ENCODE data around the gene RBM17. TPM values are rescaled to one million over a fixed set of nuclear protein-coding genes. Genes with fewer than 3 reads are reported as not detected.
"Not testable (repeated sequence)": the region's sequence is repeated elsewhere in the genome, so short reads cannot be mapped to it uniquely, and the experiment has no call there.

The RBM17 gene
- total RNA-seq, 1 donor from 2014 or later: 113 TPM

DNA sequence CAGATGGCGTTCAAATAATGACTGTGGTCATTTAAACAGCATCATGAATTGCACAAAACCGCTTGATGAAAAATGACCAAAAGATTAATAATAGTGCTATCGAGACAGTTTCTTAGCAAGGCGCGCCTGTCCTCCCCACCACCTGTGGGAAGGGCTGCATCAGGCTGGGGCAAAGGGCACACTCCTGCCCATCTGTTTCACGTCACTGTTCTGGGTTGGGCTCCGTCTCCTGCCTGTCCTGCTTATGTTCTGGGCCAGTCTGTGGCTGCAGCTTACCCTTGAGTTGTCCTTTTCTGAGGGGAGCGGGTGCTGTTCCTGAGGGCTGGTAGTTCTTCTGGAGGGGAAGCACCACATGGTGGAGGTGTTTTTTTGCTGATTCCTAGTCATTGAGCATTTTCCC, 13.3 kb downstream of the RBM17 start:
- Mint-ChIP-seq H3K27ac (ENCODE audit: unreplicated experiment) (no peak overlapping the region), H3K9me3 (ENCODE audit: unreplicated experiment) (no peaks in the 10 kb centered on the region), H3K4me3 (ENCODE audit: unreplicated experiment) (no peak overlapping the region), H3K4me1 (ENCODE audit: unreplicated experiment) (peaks cover 13% of the 10 kb centered on the region), H3K27me3 (ENCODE audit: unreplicated experiment) (no peaks in the 10 kb centered on the region), H3K36me3 (ENCODE audit: low read depth, unreplicated experiment) (peaks cover 20% of the 10 kb centered on the region)
- no peak for DNase-seq (ENCODE audit: low spot score)
- TF ChIP-seq, protein P1, sequence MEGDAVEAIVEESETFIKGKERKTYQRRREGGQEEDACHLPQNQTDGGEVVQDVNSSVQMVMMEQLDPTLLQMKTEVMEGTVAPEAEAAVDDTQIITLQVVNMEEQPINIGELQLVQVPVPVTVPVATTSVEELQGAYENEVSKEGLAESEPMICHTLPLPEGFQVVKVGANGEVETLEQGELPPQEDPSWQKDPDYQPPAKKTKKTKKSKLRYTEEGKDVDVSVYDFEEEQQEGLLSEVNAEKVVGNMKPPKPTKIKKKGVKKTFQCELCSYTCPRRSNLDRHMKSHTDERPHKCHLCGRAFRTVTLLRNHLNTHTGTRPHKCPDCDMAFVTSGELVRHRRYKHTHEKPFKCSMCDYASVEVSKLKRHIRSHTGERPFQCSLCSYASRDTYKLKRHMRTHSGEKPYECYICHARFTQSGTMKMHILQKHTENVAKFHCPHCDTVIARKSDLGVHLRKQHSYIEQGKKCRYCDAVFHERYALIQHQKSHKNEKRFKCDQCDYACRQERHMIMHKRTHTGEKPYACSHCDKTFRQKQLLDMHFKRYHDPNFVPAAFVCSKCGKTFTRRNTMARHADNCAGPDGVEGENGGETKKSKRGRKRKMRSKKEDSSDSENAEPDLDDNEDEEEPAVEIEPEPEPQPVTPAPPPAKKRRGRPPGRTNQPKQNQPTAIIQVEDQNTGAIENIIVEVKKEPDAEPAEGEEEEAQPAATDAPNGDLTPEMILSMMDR (IDR thresholded peaks at IDR 0.05; ENCODE audit: unreplicated experiment): no peak

DNA sequence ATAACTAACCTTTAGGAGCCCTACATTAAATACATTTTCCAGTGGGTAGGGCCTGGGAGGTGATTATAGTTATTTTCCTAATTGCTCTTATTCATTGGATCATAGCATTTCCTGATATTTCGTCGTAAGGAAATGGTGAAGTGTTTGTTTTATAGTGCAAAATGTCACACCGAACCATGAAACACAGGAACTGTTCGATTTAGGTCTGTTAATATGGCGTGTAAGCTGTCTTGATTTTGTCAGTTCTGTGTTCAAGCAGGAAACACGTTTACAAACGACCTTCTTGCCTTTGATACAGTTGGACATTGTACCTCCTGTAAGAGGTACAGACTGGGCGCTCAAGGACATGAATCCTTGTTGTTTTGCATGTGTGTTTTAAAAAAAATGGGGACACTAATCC, 14.8 kb downstream of the RBM17 start:
- DNase-seq (ENCODE audit: low spot score): no peak
- H3K4me1 Mint-ChIP-seq (ENCODE audit: unreplicated experiment): peaks cover 13% of the 10 kb centered on the region
- H3K36me3 Mint-ChIP-seq (ENCODE audit: low read depth, unreplicated experiment): peaks cover 16% of the 10 kb centered on the region
- TF ChIP-seq, protein P1 (IDR thresholded peaks at IDR 0.05; ENCODE audit: unreplicated experiment): no peak
- H3K27me3 Mint-ChIP-seq (ENCODE audit: unreplicated experiment): no peaks in the 10 kb centered on the region
- no peak overlapping the region for H3K4me3 Mint-ChIP-seq (ENCODE audit: unreplicated experiment)
- H3K27ac Mint-ChIP-seq (ENCODE audit: unreplicated experiment): peak overlapping the region; percentile 55
- no peaks in the 10 kb centered on the region for H3K9me3 Mint-ChIP-seq (ENCODE audit: unreplicated experiment)

DNA sequence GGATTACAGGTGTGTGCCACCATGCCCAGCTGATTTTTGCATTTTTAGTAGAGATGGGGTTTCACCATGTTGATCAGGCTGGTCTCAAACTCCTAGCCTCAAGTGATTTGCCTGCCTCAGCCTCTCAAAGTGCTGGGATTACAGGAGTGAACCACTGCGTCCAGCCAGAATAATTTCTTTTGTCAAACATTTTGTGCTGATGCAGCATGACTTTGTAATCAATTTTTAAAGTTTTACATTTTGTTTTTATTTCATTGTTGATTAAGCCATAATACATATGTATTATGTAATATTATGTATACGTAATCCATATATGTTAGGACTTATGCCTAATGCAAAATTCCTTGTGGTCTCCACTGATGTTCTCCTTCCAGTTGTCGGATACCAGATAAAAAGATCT, 18.8 kb downstream of the RBM17 start:
- H3K9me3 Mint-ChIP-seq (ENCODE audit: unreplicated experiment); H3K27me3 Mint-ChIP-seq (ENCODE audit: unreplicated experiment); DNase-seq (ENCODE audit: low spot score); H3K27ac Mint-ChIP-seq (ENCODE audit: unreplicated experiment); H3K4me3 Mint-ChIP-seq (ENCODE audit: unreplicated experiment): not testable (repeated sequence)
- H3K4me1 Mint-ChIP-seq (ENCODE audit: unreplicated experiment): peaks cover 13% of the 10 kb centered on the region
- H3K36me3 Mint-ChIP-seq (ENCODE audit: low read depth, unreplicated experiment): peaks cover 36% of the 10 kb centered on the region

DNA sequence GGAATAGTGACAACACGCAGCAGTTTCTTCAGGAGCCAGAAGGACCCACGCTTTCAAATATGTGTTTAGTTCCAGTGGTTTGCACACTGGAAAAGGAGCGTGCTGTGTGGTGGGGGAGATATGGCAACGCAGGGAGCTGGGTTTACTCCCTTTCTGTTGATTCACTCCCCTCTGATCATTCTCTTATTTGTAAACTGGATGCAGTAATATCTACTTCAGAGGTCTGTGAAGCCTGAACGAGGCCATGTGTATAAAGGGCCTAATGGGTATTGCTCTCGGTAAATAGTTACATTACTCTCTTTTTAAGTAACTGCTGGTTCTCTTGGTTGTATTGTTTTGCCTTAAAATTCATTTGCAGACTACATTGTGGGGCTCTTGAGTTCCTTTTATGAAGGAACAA, 19.2 kb downstream of the RBM17 start:
- H3K4me1 Mint-ChIP-seq (ENCODE audit: unreplicated experiment): peaks cover 13% of the 10 kb centered on the region
- TF ChIP-seq, protein P1 (IDR thresholded peaks at IDR 0.05; ENCODE audit: unreplicated experiment): no peak
- no peak overlapping the region for H3K27ac Mint-ChIP-seq (ENCODE audit: unreplicated experiment)
- H3K9me3 Mint-ChIP-seq (ENCODE audit: unreplicated experiment): no peaks in the 10 kb centered on the region
- H3K4me3 Mint-ChIP-seq (ENCODE audit: unreplicated experiment): no peak overlapping the region
- no peak for DNase-seq (ENCODE audit: low spot score)
- H3K27me3 Mint-ChIP-seq (ENCODE audit: unreplicated experiment): no peaks in the 10 kb centered on the region
- H3K36me3 Mint-ChIP-seq (ENCODE audit: low read depth, unreplicated experiment): peaks cover 37% of the 10 kb centered on the region

DNA sequence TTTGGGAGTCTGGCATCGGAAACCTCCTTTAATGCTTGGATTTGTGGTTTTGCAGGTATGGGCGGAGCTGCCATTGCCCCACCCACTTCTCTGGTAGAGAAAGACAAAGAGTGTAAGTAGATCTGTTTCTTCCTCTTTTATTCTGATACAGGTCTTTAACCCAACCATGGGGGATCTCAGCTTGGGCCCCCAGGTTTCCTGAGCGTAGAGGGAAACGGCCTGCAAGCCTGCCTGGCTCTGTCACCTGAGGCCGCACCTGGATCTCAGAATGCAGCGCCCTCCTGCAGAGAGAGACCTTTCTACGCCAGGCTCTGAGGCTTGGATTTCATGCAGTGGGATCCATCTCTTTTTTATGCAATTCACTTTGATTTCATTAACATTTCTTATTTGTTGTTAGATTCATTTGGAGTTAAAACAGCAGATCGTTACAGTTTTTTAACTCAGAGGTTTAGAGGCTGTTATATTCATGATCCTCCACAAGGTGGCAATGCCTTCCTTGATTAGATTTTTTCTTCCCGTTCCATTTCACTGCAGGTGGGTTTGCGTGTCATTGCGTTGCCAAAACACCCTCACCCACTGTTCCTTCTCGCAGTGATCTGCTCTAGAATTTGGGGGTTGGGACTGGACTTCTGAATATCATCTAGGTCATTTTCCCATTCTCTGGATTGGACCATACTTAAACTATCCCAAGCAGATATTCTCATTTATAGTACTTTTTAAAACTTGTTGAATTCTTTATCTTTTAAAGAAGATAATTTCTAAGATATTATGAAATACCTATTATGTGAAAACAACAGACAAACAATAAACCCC, 20.0 kb downstream of the RBM17 start:
- H3K4me3 Mint-ChIP-seq (ENCODE audit: unreplicated experiment): no peak overlapping the region
- no peak overlapping the region for H3K27ac Mint-ChIP-seq (ENCODE audit: unreplicated experiment)
- peak; percentile 23 for DNase-seq (ENCODE audit: low spot score)
- H3K27me3 Mint-ChIP-seq (ENCODE audit: unreplicated experiment): no peaks in the 10 kb centered on the region
- H3K9me3 Mint-ChIP-seq (ENCODE audit: unreplicated experiment): no peaks in the 10 kb centered on the region
- peaks cover 11% of the 10 kb centered on the region for H3K4me1 Mint-ChIP-seq (ENCODE audit: unreplicated experiment)
- peaks cover 44% of the 10 kb centered on the region for H3K36me3 Mint-ChIP-seq (ENCODE audit: low read depth, unreplicated experiment)
- TF ChIP-seq, protein P1 (IDR thresholded peaks at IDR 0.05; ENCODE audit: unreplicated experiment): peak; percentile 94

Data from endothelial cell (in vitro differentiated cells).